AG08395 (cell line): ENCODE measurements around the gene MACROD2.

Experiments used
- DNase-seq: peaks from one replicate; pipeline ENCODE4 v3.0.0; 2012; ENCODE audit warnings: mixed read lengths, low spot score

The MACROD2 gene

DNA sequence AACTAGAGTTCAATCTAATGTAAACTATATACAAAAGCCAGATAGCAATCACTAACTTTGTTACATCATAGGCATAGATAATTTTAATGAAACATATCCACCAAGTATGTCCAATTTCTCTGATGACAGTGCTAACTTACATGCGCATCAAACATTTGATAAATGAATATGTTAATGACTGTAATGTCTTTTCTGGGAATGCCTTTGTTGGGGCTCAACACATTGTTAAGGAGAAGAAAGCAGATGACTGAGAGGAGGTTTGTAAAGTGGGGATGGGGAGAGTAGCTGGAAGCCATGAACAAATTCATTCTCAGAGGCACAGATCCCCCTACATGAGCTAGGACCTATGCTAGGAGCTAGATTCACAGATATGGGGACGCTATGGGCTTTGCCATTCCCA lies 1627.9 kb downstream of the MACROD2 start:
- no peak for DNase-seq

DNA sequence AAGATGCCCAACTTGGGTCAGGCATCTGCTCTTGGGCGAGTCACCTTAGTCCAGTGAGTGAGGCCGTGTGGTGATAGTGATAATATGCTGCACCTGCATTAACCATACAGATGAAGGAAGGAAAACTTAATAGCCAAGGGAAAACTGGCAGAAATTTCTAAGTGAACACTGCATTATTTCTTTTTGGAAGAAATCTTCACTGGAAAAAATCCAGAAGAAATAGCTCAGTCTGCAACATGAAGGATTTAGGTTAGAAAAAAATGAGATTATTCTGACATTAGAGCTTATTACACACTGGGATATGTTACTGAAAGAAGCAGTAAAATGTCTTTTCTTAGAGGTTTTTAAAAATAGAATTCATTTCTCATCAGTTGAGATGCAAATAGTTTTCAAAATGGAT lies 1630.7 kb downstream of the MACROD2 start:
- no peak for DNase-seq

DNA sequence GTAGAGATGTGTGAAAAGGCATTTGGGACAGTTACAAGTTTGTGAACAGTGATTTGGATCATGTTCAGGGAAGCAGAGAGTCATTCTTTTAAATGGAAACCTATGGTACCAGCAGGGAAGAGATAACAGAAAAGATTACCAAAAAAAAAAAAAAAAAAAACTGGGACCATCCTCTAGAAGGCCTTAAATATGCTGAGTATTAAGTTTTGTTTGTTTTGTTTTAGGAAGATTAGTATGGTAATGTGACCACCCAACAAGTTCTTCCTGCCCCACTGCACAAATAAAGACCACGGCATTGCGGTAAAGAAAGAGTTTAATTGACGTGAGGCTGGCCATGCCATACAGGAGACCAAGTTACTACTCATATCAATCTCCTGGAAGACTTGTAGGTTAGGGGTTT lies 1631.8 kb downstream of the MACROD2 start:
- DNase-seq, result no peak

DNA sequence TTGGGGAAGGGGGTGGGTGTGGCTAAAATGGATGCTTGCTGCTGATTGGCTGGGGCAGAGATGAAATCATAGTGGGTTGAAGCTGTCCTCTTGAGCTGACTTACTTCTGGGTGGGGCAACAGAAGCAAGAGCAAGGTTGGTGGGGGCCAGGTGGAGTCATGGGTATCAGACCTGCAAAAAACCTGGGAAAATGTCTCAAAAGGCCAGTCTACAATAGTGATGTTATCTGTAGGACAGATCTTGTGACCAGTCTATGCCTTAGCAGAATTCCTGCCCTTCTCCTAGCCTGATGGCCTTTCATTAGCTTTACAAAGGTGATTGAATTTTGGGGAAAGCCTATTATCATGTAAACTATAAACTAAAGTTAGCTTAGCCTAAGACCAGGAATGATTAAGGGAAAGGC lies 1632.2 kb downstream of the MACROD2 start:
- DNase-seq, result no peak

DNA sequence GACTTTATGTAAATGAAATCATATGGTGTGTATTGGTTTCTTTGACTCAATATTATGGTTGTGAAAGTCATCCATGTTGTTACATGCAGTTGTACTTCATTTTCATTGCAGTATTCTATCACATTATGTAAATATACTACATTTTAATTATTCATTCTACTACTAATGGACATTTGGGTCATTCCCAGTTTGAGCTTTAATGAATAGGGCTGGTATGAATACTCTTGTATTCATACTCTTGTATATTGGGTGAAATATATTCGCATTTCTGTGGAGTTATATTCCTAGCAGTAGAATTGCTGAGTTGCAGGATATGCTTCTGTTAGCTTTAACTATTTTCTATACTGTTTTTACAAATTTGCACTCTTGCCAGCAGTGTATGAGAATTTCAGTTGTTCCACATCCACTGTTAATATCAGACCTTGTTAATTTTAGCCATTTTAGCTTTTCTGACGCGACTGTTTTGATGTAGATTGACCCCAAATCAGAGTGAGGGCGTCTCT lies 1633.6 kb downstream of the MACROD2 start:
- no peak for DNase-seq

DNA sequence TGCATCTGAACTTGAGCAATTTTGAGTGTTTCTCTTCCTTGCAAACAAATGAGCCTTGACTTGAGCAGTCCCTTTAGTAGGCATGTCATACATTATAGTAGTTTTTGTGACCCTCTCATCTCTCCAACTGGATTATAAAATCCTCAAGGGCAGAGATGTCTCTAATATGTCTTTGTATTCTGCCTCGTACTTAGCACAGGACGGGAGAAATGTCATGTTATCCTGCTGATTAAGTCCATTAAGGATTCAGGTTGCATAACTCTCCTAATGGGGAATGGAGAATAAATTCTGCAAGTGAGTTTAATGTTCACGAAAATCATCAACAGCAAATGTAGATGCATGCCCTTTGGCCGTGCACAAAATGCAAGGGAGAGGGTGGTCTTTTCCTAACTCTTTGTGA lies 1635.0 kb downstream of the MACROD2 start:
- no peak for DNase-seq

DNA sequence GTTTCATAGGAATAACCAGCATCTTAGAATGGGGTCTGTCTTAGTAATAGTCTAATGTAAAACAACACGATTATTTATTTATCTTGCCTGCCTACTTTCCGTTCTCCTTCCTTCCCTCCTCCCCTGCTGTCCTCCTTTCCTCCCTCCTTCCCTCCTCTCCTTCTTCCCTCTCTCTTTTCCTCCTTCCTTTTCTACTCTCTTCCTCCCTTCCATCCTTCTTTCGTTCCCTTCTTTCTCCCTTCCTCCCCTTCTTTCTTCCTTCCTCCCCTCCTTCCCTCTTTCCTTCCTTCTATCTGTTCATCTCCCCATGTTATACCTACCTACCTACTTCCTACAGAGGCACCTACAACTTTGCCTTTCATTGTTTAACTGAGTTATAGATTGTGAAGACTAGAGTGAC lies 1637.4 kb downstream of the MACROD2 start:
- DNase-seq, result no peak

DNA sequence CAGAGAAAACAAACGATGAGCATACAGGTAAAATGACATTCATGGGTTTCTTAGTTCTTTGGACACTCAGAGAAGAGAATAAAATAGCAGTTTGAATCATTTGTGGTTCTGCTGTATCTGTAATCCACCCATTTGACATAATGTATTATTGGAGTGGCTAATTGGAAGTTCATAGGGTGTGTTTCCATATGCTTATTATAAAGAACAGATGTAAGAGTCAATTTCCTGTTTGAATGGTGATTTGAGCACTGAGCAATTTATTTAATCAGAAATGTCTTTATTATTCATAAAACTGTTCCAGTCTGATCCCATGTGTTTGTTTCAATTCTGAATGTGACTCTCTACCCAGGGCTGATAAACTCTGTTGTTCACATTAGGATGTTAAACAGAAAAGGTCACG lies 1638.8 kb downstream of the MACROD2 start:
- no peak for DNase-seq

DNA sequence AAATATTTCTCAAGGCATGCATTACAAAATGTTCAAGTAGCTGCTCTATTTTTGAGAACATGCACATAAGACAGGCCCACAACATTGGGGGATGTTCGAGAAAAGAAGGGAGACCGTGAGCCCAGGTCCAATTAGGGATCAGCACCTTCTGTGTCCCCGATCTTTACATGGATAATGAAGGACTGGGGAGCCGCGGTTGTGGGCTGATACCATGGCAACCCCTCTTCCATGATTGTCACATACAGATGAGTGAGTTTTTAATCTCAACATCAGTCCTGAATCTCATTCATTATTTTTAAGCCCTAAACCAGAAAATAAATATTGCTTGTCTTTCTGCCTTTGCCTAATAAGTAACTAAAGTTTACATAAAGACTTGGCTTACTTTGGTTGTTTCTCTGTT lies 1642.2 kb downstream of the MACROD2 start:
- no peak for DNase-seq

DNA sequence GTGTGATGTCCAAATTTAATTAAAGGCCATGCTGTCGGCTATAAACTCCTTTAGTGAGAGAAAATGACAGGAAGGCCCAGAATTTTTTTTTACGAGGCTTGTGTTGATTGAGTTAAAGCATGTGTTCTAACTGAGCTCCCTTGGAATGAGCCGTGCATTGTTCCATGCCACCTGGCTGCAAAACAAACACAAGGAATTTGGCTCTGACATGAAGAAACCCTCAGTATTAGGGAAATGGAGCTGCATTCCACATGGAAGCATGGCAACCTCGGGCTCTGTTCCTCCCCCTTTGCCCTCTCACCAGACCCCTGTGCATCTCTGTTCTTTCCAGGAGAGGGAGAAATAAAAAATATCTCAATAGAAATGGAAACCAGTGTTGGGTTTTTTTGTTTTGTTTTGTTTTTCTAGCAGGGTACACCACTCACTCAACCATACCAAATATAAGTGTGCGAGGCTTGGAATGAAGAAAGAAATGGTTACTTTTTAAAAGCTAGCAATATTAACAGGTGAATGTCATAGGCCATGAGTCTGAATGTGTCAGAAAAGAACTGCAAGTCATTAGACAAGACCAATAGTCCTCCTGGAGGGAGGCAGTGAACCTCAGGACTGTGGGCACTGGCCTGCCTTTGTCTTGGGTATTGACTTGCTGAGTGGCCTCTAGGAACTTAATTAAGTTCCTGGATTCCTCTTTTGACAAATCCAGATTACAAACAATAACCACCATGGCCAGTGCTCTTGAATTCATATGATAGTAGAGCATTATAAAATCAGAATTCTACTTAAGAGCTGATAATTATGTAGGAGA lies 1642.8 kb downstream of the MACROD2 start:
- no peak for DNase-seq

DNA sequence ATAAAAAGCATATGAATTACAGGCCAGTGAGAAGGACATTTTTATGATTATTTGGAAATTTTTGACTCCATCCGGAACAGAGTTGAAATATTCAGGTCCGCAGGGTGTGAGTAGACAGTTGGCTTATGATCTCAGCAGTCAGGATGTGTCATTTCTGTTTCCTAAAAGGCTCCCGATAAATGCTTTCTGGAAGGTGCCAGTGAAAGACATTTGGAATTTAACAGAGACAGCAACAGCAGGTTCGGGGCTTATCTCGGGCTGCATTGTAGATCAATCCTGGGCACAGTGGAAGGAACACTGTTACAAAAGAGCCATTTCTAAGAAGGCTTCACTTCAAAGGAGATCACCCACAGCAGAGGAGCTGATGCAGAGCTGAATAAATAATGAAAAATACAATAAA lies 1643.5 kb downstream of the MACROD2 start:
- DNase-seq, result no peak

DNA sequence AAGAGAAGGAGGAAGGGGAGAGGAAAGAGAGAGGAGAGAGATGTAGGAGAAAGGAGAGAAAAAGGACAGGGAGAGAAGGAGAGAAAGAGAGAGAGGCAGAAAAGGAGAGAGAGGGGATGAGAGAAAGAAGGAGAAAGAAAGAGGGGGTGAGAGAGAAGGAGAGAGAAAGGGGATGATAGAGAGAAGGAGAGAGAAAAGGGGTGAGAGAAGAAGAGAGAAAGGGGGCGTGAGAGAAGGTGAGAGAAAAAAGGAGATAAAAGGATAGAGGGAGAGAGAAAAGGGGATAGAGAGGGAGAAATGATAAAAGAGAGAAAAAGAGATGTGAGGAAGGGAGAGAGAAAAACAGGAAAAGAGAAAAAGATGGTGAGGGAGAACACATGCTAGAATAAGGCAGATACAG lies 1644.5 kb downstream of the MACROD2 start:
- DNase-seq, result no peak

DNA sequence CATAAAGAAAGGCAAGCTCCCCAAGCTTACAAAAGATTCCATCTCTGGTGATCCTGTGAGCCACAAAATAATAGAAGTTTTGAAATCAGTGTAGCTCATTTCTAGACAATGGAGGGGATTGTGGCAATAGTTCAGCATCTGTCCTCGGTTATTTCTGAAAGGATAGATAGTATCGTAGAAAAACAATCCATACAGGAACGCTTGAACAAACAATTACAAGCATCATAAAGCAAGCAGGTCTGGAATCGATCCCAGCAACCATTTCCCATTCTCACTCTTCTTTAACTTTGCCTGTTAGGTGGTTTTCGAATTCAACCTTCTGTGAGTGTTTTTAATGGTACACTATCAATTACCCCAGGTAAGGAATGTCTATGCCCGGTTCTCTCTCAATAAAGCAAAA lies 1646.8 kb downstream of the MACROD2 start:
- DNase-seq, result no peak

DNA sequence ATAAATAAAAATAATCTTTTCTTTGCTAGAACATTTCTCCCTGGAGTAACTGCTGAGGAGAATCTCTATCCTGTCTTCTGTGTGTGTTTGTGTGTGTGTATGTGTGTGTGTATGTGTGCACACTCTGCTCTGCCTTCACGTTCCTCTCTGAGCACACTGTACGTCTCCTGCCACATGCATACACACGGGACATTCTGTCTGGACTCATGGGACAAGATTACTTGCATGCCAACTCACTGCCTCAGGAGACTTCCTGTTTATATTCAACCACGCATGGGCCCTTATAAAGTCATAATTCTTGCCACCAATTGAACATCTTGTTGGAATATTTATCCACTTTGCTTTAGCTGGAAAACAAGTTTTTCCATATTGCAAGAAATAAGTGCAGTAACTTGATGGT lies 1647.4 kb downstream of the MACROD2 start:
- peak; percentile 49 for DNase-seq

DNA sequence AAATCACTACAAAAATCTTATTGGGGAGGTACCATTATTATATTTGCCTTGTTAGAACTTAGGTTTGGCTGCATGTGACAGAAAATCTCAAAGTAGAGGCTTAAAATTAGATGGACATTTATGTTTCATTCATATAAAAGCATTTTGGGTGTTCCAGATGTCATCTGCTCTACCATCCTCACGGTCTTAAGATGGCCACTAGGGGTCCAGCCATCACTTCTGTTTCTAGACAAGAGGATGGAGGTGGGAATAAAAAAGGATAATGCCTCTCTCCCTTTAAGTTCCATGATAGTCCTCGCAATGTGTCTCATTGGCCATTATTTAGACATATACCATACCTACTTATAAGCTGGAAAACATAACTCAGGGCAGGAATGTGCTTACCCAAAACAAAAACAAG lies 1648.4 kb downstream of the MACROD2 start:
- DNase-seq, result no peak

DNA sequence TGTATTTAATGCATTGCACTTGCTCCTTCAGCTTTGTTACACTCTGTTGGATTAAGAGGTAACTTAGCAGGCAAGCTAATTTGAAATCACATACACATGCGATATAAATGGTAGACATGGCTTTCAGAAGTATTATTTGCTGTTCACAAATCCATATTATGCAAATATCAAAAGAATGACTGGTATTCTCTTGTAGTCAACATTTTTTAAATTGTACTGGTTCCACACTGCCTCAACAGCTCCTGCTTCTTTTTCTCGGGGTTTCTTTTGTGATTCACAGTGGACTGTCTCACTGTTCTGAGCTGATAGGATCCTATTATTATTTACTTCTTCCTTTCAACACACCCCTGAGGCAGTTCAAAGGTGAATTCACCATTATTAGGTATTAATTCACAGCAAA lies 1650.5 kb downstream of the MACROD2 start:
- DNase-seq, result no peak

DNA sequence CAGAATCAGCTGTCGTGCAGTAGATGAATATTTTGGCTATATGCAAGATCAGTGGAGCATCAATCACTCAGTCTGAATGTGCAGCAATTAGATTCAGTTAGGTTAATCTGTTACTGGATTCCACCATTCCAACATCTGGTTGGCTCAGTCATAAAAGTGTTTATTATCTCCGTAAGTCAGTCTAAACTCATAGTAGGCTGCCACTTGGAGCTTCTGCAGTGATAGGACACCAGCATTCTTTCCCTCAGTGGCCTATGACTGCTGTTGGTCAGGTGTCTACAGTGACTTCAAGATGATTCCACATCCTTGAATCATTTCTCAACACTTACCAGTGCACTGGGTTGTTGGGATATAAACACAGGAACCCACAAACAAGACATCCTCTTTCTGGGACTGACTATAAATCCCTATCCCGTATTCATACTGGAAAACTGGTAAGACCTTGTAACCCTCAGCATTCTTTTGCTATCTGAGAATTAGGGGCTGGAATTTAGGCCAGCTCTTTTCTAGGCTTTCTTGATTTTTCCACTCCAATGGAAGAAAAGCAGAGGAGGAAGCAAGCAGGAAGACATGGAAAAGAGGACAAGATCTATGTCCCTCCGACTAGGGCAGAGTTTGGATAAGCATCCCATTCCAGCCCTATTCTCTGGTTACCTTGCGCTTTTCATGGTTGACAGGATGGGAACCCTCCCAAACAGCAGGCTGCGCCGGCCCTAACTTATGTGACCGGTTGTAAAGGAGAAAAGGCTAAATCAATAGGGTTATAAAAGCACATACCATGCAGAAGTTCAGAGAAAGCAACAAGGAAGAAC lies 1658.3 kb downstream of the MACROD2 start:
- no peak for DNase-seq

DNA sequence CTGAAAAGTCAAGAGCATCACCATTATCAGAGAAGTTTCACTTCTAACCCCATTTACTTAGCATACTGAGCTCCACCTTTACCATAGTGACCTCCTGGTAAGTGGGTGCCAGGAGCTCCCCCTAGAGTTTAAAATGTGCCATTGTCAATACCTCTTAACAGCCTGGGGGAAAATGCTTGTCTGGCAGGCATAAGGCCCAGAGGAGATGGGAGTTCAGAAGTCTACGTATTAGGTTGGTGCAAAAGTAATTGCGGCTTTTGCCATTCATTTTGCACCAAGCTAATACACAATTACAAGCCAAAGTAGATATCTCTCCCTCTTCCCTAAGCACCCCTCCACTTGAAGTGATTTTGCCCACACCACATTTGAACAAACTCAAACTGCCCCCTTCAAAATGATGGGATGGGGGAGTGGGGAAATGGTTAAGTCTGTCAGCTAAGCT lies 1658.9 kb downstream of the MACROD2 start:
- DNase-seq, result peak; percentile 64

DNA sequence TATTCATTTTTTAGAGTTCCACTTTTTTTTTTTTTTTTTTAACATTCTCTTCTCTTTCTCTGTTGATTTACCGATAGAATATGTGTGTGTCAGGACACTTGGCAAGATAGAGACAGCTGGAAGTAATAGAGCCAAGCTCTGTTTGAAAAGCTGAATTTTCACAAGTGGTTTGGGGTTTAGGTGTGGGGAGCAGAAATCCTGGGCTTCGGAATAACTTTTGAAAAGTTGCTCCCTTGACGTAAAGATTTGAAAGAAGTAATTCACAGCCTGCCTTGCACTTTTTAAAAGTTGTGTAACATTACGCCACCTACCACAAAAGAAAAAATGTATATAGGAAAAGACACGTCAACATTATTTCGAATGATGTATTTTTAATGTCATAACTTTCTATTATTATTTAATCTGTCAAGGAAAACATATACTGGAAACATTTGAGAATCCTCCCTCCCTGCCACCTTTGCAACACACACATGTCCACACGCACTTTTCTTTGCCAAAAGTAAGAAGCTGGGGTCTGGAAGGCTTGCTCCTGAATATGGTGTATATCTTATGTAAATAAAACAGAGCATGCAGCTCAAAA lies 1660.1 kb downstream of the MACROD2 start:
- DNase-seq, result no peak

DNA sequence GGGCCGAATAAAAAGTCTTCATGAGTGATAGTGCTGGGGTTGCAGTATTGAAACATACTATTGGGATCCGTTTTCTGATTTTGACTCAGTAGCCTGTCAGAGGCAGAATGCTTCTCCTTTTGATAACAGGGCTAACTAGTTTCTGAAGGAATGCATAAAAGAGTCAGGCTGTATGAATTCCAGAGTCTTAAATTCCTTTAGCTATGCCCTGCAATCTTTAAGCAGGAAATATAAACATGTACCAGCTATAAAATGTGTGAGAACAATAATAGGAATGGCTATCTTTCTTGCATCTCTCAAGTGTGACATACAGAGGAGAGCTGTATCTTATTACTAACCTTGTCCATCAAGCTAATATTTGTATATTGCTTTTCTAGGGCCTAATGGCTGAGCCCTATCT lies 1660.8 kb downstream of the MACROD2 start:
- DNase-seq, result no peak

DNA sequence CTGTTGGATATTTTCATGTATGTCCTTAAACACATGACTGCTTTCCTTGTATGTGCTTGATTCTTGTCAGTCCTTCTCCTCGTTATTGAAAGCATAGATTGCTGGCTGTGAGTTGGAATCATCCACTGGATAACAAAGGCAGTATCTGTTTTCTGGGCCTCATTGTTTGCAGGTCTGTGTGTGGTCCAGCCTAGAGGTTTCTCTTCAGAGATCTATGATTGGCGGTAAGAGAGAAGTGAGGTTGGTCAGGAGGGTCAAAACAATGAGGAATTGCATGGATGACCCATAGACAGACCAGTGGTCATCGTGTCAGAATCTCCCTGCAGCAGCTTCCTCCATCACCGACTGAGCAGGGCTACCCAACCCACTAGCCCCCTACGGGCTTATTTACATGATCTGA lies 1663.0 kb downstream of the MACROD2 start:
- no peak for DNase-seq

DNA sequence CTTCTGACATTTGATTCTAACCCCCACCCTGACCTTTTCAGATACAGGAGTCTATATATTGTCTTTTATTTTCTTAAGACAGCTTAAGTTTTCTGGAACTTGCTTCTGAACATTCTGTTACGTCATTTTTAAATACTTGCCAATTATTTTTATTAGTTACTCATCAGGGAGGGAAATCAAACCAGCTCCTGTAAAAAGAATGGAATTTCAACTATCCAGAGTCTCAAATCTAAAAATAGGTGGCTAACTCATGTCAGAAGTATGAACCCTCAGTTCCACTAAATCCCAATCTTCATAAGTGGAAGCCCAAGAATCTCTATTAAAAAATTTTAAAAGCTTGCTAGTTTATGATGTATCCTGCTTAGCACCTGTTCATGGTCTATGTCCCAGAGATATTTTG lies 1677.9 kb downstream of the MACROD2 start:
- peak; percentile 78 for DNase-seq
